ENCODE results near the gene SLC38A2.

SLC38A2 gene

GRCh38 chr12:46379352-46379751, 6.8 kb upstream of the SLC38A2 start:
- in situ Hi-C loops (cut with MboI; ENCODE audit: low sequenced_read_pairs), result loop anchor here (25.0 kb wide), 1 partner anchor 283 kb away; no protein-coding TSS in a partner anchor

- in situ Hi-C loops (cut with MboI; ENCODE audit: low sequenced_read_pairs), result loop anchor here (25.0 kb wide), 1 partner anchor 284 kb away; no protein-coding TSS in a partner anchor
Measured at GRCh38 chr12:46378530-46378929, 6.0 kb upstream of the SLC38A2 start.

- in situ Hi-C loops (cut with MboI; ENCODE audit: low sequenced_read_pairs), result loop anchor here (25.0 kb wide), 1 partner anchor 285 kb away; no protein-coding TSS in a partner anchor
Measured at GRCh38 chr12:46377678-46378077, 5.1 kb upstream of the SLC38A2 start.

GRCh38 chr12:46376579-46376978, 4.0 kb upstream of the SLC38A2 start:
- in situ Hi-C loops (cut with MboI; ENCODE audit: low sequenced_read_pairs), result loop anchor here (25.0 kb wide), 1 partner anchor 286 kb away; no protein-coding TSS in a partner anchor

GRCh38 chr12:46374711-46375110, 2.1 kb upstream of the SLC38A2 start:
- in situ Hi-C loops (cut with MboI; ENCODE audit: low sequenced_read_pairs), result loop anchor here (25.0 kb wide), 1 partner anchor 288 kb away; no protein-coding TSS in a partner anchor

GRCh38 chr12:46374310-46374709, 1.7 kb upstream of the SLC38A2 start:
- in situ Hi-C loops (cut with MboI; ENCODE audit: low sequenced_read_pairs), result no loop called here

GRCh38 chr12:46373301-46374296, 1.0 kb upstream of the SLC38A2 start:
- in situ Hi-C loops (cut with MboI; ENCODE audit: low sequenced_read_pairs), result no loop called here

- in situ Hi-C loops (cut with MboI; ENCODE audit: low sequenced_read_pairs), result no loop called here
Measured at GRCh38 chr12:46371718-46372543, 642 bp downstream of the SLC38A2 start.

GRCh38 chr12:46370792-46371717, 1.5 kb downstream of the SLC38A2 start:
- in situ Hi-C loops (cut with MboI; ENCODE audit: low sequenced_read_pairs), result no loop called here

- in situ Hi-C loops (cut with MboI; ENCODE audit: low sequenced_read_pairs), result no loop called here
Measured at GRCh38 chr12:46370380-46370734, 2.2 kb downstream of the SLC38A2 start.

GRCh38 chr12:46369474-46370379, 2.8 kb downstream of the SLC38A2 start:
- in situ Hi-C loops (cut with MboI; ENCODE audit: low sequenced_read_pairs), result no loop called here

- in situ Hi-C loops (cut with MboI; ENCODE audit: low sequenced_read_pairs), result no loop called here
Measured at GRCh38 chr12:46369095-46369473, 3.5 kb downstream of the SLC38A2 start.

GRCh38 chr12:46368684-46369083, 3.9 kb downstream of the SLC38A2 start:
- in situ Hi-C loops (cut with MboI; ENCODE audit: low sequenced_read_pairs), result no loop called here

- in situ Hi-C loops (cut with MboI; ENCODE audit: low sequenced_read_pairs), result no loop called here
Measured at GRCh38 chr12:46368138-46368537, 4.4 kb downstream of the SLC38A2 start.

- in situ Hi-C loops (cut with MboI; ENCODE audit: low sequenced_read_pairs), result no loop called here
Measured at GRCh38 chr12:46367351-46368029, 5.1 kb downstream of the SLC38A2 start.

- in situ Hi-C loops (cut with MboI; ENCODE audit: low sequenced_read_pairs), result no loop called here
Measured at GRCh38 chr12:46366771-46367170, 5.8 kb downstream of the SLC38A2 start.

- in situ Hi-C loops (cut with MboI; ENCODE audit: low sequenced_read_pairs), result no loop called here
Measured at GRCh38 chr12:46365951-46366379, 6.6 kb downstream of the SLC38A2 start.

GRCh38 chr12:46364777-46365580, 7.6 kb downstream of the SLC38A2 start:
- in situ Hi-C loops (cut with MboI; ENCODE audit: low sequenced_read_pairs), result no loop called here

All from HL-60/S4 treated with phorbol 12-myristate 13-acetate at 8.2 ng/mL for 4 days and 3 days (cell line).